ENCODE data around the gene OR13C8. TPM values are rescaled to one million over a fixed set of nuclear protein-coding genes. Genes with fewer than 3 reads are reported as not detected.

OR13C8 gene
- total and polyA plus RNA-seq, 2 of the 8 experiments (the other 6 are each of a cell fraction or from before 2014, with no cell fraction given): not detected

DNA sequence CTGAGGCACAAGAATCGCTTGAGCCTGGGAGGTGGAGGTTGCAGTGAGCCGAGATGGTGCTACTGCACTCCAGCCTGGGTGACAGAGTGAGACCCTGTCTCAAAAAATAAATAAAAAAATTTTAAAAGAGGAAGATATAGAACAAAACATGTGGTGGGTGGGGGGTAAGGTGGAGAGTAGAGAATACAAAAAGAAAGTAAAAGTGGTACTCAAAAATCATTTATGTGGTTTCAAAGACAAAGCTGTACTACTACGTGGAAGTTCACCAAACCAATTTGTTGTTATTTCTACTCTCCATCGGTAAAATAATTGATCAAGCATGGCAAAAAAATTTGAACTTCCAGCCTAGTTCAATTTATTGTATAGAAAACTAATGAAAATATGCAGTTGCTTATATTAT, 24.3 kb upstream of the OR13C8 start (continued):
- TF ChIP-seq, protein P1, sequence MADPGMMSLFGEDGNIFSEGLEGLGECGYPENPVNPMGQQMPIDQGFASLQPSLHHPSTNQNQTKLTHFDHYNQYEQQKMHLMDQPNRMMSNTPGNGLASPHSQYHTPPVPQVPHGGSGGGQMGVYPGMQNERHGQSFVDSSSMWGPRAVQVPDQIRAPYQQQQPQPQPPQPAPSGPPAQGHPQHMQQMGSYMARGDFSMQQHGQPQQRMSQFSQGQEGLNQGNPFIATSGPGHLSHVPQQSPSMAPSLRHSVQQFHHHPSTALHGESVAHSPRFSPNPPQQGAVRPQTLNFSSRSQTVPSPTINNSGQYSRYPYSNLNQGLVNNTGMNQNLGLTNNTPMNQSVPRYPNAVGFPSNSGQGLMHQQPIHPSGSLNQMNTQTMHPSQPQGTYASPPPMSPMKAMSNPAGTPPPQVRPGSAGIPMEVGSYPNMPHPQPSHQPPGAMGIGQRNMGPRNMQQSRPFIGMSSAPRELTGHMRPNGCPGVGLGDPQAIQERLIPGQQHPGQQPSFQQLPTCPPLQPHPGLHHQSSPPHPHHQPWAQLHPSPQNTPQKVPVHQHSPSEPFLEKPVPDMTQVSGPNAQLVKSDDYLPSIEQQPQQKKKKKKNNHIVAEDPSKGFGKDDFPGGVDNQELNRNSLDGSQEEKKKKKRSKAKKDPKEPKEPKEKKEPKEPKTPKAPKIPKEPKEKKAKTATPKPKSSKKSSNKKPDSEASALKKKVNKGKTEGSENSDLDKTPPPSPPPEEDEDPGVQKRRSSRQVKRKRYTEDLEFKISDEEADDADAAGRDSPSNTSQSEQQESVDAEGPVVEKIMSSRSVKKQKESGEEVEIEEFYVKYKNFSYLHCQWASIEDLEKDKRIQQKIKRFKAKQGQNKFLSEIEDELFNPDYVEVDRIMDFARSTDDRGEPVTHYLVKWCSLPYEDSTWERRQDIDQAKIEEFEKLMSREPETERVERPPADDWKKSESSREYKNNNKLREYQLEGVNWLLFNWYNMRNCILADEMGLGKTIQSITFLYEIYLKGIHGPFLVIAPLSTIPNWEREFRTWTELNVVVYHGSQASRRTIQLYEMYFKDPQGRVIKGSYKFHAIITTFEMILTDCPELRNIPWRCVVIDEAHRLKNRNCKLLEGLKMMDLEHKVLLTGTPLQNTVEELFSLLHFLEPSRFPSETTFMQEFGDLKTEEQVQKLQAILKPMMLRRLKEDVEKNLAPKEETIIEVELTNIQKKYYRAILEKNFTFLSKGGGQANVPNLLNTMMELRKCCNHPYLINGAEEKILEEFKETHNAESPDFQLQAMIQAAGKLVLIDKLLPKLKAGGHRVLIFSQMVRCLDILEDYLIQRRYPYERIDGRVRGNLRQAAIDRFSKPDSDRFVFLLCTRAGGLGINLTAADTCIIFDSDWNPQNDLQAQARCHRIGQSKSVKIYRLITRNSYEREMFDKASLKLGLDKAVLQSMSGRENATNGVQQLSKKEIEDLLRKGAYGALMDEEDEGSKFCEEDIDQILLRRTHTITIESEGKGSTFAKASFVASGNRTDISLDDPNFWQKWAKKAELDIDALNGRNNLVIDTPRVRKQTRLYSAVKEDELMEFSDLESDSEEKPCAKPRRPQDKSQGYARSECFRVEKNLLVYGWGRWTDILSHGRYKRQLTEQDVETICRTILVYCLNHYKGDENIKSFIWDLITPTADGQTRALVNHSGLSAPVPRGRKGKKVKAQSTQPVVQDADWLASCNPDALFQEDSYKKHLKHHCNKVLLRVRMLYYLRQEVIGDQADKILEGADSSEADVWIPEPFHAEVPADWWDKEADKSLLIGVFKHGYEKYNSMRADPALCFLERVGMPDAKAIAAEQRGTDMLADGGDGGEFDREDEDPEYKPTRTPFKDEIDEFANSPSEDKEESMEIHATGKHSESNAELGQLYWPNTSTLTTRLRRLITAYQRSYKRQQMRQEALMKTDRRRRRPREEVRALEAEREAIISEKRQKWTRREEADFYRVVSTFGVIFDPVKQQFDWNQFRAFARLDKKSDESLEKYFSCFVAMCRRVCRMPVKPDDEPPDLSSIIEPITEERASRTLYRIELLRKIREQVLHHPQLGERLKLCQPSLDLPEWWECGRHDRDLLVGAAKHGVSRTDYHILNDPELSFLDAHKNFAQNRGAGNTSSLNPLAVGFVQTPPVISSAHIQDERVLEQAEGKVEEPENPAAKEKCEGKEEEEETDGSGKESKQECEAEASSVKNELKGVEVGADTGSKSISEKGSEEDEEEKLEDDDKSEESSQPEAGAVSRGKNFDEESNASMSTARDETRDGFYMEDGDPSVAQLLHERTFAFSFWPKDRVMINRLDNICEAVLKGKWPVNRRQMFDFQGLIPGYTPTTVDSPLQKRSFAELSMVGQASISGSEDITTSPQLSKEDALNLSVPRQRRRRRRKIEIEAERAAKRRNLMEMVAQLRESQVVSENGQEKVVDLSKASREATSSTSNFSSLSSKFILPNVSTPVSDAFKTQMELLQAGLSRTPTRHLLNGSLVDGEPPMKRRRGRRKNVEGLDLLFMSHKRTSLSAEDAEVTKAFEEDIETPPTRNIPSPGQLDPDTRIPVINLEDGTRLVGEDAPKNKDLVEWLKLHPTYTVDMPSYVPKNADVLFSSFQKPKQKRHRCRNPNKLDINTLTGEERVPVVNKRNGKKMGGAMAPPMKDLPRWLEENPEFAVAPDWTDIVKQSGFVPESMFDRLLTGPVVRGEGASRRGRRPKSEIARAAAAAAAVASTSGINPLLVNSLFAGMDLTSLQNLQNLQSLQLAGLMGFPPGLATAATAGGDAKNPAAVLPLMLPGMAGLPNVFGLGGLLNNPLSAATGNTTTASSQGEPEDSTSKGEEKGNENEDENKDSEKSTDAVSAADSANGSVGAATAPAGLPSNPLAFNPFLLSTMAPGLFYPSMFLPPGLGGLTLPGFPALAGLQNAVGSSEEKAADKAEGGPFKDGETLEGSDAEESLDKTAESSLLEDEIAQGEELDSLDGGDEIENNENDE (IDR thresholded peaks at IDR 0.05; ENCODE audit: insufficient replicate concordance, low read length): no peak
- TF ChIP-seq JUN (IDR thresholded peaks at IDR 0.05; ENCODE audit: low read depth, low read length) (no peak), TCF12 (IDR thresholded peaks at IDR 0.05; ENCODE audit: low read depth, low read length) (no peak), NRF1 (IDR thresholded peaks at IDR 0.05; ENCODE audit: low read depth, low read length) (no peak), SIX5 (IDR thresholded peaks at IDR 0.05; ENCODE audit: low read depth, low read length) (no peak), SUZ12 (IDR thresholded peaks at IDR 0.05; ENCODE audit: low read length) (no peak), POLR2AphosphoS5 (IDR thresholded peaks at IDR 0.05; ENCODE audit: low read depth, low read length) (no peak), RBBP5 (IDR thresholded peaks at IDR 0.05; ENCODE audit: borderline replicate concordance, low read depth, low read length) (no peak)
- TF ChIP-seq, protein P2, sequence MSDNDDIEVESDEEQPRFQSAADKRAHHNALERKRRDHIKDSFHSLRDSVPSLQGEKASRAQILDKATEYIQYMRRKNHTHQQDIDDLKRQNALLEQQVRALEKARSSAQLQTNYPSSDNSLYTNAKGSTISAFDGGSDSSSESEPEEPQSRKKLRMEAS (IDR thresholded peaks at IDR 0.05): no peak
